GM18870 (cell line): ENCODE data around the gene TMEM252.

Source experiments
- ATAC-seq: cut with Tn5 transposase; IDR thresholded peaks from one replicate; pipeline ENCODE4 v1.9.1; 2021; ENCODE audit warnings: moderate library complexity; ENCODE audit not compliant: unreplicated experiment

TMEM252 gene

DNA sequence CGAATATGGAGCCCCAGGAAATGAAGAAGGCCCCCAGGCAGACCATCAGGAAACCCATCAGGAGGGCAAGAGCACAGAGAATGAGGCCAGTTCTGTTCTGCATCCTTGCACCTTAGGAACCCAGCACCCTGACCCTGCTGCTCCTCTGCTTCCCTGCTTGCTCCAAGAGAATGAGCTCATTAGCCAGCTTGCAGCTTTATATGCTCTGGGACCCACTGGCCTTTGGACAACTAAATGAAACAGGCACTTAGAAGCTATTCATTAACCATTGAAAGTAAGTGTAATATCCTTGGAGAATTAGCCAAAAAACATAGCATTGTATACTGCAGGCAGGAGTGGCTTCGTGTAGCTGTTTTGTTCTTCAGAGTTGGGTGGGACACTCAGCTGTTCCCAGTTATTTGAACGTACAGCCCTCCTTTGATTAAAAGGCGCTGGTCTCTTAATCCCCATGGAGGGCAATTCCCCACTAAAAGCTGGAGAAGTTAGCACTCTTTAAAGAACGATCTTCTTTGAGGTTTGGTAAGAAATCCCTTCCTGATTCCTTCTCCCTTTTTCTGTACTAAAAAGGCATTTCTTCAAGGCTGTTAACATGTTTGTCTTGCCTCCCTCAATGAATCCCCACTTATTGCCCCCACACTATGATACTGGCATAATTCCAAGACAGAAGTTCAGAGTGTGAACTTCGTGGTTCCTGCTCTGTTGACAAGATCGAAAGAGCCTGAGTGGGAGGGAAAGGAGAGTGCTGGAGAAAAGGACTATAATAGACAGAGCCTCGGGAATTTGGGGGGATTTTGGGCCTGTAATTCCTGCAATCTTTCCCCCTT is at the start of gene TMEM252:
TMEM252 (minus strand) TSS at position 172 of the 824 bp plus-strand sequence; CDS start at position 103, 69 bp downstream.
- ATAC-seq, result no peak

GRCh38 chr9:68585034-68585761 is 44.5 kb upstream of the TMEM252 start:
- ATAC-seq, result no peak

DNA sequence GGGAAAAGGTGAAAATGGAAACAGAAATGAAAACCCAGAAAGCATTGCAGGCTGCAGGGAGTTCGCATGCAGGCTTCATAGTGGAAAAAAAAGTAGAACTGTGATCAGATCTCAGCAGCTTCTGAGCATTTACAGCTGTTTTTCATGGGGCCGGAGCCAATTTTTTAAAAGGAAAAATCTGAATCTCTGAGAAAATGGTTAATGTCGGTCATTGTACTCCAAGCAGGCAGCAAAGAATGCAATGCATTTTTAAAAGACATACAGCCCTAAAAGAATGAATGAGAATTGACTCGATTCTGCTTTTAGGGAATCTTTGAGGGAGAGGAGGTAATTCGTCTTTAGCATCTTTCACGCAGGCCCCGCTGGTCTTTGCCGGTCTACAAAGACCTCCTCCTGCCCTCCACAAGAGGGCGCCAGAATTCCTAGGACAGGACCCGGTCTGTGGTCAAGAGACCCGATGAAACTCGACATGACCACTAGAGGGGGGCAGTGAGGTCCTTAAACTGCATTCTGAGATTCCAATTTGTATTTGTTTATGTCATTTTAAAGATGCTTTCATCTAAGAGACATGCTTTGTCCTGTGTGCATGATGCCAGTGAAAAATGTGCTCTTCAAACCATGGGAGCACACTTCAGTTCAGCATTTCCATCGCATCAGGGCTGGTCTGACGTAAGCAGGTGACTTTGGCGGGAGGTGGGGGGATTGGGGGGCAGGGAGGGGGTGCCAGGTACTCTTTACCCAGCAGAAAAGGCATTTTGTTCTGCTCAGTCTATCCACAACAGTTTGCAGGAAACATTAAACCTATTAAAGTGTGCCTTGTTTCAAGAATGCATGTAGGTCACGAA is 43.7 kb upstream of the TMEM252 start:
- peak; percentile 55 for ATAC-seq

- no peak for ATAC-seq
Observed at GRCh38 chr9:68581696-68582095, 41.0 kb upstream of the TMEM252 start.

GRCh38 chr9:68577774-68578591 is 37.3 kb upstream of the TMEM252 start:
- ATAC-seq, result peak; percentile 78

- ATAC-seq, result no peak
Observed at GRCh38 chr9:68575817-68576216, 35.1 kb upstream of the TMEM252 start.

- no peak for ATAC-seq
Observed at GRCh38 chr9:68574150-68574549, 33.5 kb upstream of the TMEM252 start.

- no peak for ATAC-seq
Observed at GRCh38 chr9:68567565-68567964, 26.9 kb upstream of the TMEM252 start.

- no peak for ATAC-seq
Observed at GRCh38 chr9:68562461-68562860, 21.8 kb upstream of the TMEM252 start.

DNA sequence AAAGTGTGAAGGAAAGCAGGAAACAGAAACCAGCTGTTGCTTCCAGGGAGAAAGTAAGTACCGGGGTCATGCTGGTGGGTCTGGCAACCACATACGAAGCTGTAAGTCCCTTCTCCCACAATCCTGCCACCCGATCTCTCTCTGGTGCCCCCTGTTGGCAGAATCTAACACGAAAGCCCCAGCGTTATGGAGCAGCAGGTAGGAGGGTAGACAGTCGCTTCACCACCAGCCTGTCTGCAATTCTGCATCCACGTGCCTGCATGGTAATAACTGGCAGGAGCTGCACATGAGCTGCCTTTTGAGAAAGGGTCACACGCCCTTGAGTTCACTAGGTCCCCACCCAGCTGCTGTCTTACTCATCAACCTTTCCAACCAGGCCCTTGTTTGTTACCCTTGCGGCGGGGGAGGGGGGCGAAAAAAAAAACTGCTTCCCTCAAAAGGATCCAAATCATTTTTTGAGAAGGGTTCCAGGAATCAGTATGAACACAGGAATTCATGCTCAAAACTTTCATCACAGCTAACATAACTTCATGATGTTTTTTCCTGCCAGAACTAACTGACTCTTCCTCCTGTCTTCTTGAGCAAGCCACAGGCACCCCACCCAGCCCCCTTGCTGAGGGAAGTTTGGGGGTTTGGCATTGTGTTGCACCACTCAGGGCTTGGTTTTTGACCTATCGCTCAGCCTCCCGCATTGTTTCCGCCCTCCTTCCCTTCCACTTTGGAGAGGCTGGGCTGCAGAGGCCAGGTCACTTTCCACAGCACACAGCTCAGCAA is 19.6 kb upstream of the TMEM252 start:
- no peak for ATAC-seq

DNA sequence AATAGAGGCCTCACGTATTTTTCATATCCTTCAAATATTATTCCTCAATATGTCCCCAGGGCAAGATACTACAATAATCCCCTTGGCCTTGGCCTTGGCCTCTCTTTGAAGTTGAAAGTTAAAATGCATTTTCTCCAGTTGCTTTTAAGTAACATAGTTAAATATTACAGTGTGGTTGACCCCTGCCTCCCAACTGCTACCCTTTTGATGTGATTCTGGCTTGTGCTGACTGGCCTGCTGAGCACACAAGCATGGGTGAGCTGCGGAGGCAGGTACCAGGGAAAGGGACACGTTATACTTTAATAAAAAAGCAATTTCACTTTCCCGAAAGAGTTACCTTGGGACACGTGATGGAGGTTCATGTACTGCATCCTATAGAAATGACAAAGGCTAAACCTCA is 17.9 kb upstream of the TMEM252 start:
- no peak for ATAC-seq

DNA sequence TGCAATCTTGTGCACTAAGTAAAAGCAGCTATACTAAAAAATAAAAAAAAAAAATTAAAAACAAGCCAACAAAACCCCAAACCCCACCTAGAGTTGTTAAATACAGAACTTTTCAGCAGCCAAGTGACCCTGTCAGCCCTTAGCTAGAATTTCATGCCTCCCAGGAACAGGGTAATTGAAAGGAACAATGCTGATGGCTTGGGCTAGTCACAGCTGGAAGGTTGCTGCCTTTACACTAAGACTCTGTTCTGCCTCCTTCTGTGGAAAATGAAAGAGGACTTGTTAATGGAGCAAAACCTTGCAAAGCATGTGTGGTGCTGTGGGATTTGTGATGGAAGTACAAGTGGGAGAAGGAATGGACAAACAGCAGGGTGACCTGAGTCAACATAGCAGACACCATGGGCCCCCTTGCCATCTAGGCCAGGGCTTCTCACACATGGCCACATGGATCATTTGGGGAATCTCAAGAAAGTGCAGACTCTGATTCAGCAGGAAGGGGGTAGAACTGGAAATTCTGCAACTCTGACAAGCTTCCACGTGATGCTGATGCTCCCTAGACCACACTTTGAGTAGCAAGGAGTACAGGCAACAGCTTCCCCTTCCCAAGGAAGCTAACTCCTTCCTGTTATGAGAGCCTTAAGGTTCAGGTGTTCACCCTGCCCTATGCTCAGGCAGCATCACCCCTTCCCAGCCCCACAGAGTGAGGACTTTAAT is 14.9 kb upstream of the TMEM252 start:
- ATAC-seq, result no peak

DNA sequence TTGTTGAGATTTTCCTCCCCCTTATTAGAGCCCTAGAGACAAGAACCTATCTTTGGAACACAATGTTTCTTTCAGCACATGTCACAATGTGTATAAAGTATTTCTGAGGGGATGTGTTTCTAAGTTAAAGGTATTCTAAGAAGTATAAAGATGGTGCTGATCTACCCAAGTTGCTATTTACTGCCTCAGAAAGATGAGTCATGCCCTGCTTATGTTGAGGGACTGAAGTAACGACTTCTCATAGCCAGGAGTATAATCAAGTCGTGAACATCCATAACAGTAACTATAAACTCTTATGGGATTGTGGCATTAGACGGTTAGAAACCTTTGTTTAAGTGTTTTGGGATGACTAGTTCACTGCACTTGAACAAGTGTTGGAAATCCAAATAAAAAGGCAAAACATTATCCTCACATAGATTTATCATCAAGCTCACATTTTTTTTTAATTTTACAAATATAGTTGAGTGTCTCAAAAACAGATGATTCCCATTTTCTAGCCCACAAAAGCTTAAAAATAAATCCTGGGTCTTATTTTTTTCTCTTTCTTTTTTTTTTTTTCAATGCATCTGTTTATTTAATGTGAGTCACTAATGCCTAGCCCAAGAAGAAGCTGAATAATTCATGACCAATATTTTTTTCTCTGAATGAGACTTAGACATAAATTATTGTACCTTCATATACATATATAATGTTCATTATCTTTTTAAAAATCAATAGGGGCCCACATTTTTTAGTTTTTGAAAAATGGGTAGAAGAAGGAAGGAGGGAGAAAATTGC is 12.2 kb upstream of the TMEM252 start:
- no peak for ATAC-seq

DNA sequence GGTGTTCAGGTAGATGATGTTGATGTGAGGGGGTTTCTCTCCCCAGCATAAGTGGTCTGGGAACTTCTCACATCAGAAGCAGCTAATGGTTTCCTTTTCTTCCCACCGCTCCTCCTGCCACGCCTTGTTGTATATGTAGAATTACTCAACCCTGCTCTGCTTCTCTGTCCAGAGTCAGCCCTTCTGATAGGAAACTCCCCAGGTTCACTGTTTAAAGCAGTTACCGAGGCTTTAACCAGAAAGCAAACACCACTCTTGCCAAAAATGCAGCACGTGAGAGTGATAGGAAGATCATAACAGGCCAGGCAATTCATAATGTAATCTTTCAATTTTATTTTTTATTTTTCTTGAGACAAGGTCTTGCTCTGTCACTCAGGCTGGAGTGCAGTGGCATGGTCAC is 10.5 kb upstream of the TMEM252 start:
- no peak for ATAC-seq

- ATAC-seq, result no peak
Observed at GRCh38 chr9:68548241-68548640, 7.6 kb upstream of the TMEM252 start.

DNA sequence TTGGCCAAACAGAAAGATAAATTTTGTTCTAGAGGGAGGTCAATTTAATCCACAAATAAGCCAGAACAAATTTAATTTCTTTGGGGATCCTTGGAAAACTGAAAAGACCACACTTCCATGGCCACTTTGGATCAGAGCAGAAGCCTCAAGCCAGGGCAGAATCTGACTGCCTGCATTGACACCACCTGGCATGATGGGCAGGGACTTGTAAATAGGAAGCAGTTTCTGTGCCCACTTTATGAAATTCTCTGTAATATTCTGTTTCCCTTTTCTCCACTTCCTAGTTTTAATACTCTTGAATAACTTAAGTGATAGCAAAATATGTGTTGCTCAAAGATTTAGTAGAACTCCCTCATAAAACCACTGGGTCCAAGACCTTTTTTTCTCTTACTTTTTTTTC is 6.7 kb upstream of the TMEM252 start:
- ATAC-seq, result no peak

GRCh38 chr9:68546596-68547390 is 6.1 kb upstream of the TMEM252 start:
- ATAC-seq, result peak; percentile 73
